Suprapubic skin (tissue), 4 donors: Measurements from ENCODE around the gene PHPT1. TPM values are rescaled to one million over a fixed set of nuclear protein-coding genes. Genes with fewer than 3 reads are reported as not detected.
A peak's percentile ranks its signal among the peaks of the same experiment; 100 is the strongest.

Source experiments
- DNase-seq, 2 donors: peaks; one replicate each; pipeline ENCODE4 v3.0.0-alpha.2; 2019; ENCODE audit warnings: low spot score in 2 of 2
- H3K27ac ChIP-seq: fragments of 200-600 bp; sonication (generic); one replicate; pipeline ENCODE4 v1.5.1; 2019
- H3K27me3 ChIP-seq: fragments of 200-600 bp; sonication (generic); one replicate; pipeline ENCODE4 v1.5.1; 2019
- H3K36me3 ChIP-seq: fragments of 200-600 bp; sonication (generic); one replicate; pipeline ENCODE4 v1.5.1; 2019
- H3K4me1 ChIP-seq: fragments of 200-600 bp; sonication (generic); one replicate; pipeline ENCODE4 v1.5.1; 2019
- H3K4me3 ChIP-seq: fragments of 200-600 bp; sonication (generic); one replicate; pipeline ENCODE4 v1.5.1; 2019; ENCODE audit warnings: mild to moderate bottlenecking
- H3K9me3 ChIP-seq: fragments of 200-600 bp; sonication (generic); one replicate; pipeline ENCODE4 v1.5.1; 2019
- EP300 ChIP-seq: sonication (generic); formaldehyde crosslinking; IDR thresholded peaks from one replicate; pipeline ENCODE4 v1.6.1; 2017; ENCODE audit warnings: antibody characterized with exemption
- POLR2A ChIP-seq, 2 donors: fragments of 450-650 bp; IDR thresholded peaks; one replicate each; pipeline ENCODE4 v1.6.1; 2017; ENCODE audit warnings: antibody characterized with exemption in 2 of 2, mild to moderate bottlenecking in 2 of 2, moderate library complexity in 2 of 2
- POLR2AphosphoS5 ChIP-seq, 3 donors: sonication (generic); formaldehyde crosslinking; IDR thresholded peaks; one replicate each; pipeline ENCODE4 v1.6.1; 2017; ENCODE audit warnings: antibody characterized with exemption in 3 of 3
- WGBS: methylation state at CpG from one replicate; pipeline ENCODE4 v1.1.5; 2018; 5-methylcytosine and 5-hydroxymethylcytosine counted together
- total RNA-seq, 4 donors: library from RNA; depleted of rRNA; stranded (reverse); fragments of >200 nt; gene quantifications; one replicate each; pipeline ENCODE4 v1.1.0, GENCODE V29; 2016
- TF ChIP-seq, protein P1 (sequence below), 2 donors: fragments of 200-600 bp in 1 of 2; fragments of 450-650 bp in 1 of 2; sonication (generic) in 1 of 2; IDR thresholded peaks; one replicate each; pipeline ENCODE4 v1.5.1; 2016 to 2019; ENCODE audit warnings: antibody characterized with exemption in 2 of 2, mild to moderate bottlenecking in 1 of 2, moderate library complexity in 1 of 2

Gene PHPT1
- total RNA-seq, 4 donors from 2014 or later = 41.9 to 64.2 (median 46.6) TPM

DNA sequence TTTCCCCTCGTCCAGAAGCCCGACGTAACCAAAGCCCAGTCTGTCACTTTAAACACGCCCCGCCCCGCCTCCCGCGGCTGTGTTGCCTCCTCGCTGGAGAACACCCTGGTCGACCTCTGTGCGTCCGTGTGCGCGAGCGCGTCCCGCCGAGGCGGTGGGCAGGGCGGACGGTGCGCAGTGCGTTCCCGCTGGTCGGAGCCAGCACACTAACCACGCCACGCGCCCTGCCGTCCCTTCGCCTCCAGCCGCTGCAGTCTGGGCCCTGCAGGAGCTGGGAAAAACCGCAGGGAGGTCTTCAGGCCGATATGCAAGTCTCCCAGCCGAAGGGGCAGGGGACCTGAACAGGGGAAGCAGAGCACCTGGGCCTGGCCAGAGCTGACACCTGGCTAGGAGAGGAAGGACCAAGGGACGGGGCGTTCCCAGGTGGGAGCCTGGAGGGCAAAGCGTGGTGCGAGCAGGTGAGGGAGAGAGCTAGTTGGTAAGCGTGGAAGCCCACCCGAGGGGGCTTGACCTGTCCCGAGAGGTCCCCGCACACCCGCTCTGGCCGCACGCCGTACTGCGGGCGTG is 1.3 kb upstream of the PHPT1 start:
- 0% methylated on average over 1 of the region's 48 CpGs for WGBS
- H3K27ac ChIP-seq = peak overlapping the region; percentile 85
- peaks cover 68% of the 10 kb centered on the region for H3K4me1 ChIP-seq
- peak in 1 of 3 donors; percentile 42 for TF ChIP-seq POLR2AphosphoS5 (IDR thresholded peaks at IDR 0.05)
- no peak for TF ChIP-seq POLR2A (IDR thresholded peaks at IDR 0.05)
- TF ChIP-seq, protein P1, sequence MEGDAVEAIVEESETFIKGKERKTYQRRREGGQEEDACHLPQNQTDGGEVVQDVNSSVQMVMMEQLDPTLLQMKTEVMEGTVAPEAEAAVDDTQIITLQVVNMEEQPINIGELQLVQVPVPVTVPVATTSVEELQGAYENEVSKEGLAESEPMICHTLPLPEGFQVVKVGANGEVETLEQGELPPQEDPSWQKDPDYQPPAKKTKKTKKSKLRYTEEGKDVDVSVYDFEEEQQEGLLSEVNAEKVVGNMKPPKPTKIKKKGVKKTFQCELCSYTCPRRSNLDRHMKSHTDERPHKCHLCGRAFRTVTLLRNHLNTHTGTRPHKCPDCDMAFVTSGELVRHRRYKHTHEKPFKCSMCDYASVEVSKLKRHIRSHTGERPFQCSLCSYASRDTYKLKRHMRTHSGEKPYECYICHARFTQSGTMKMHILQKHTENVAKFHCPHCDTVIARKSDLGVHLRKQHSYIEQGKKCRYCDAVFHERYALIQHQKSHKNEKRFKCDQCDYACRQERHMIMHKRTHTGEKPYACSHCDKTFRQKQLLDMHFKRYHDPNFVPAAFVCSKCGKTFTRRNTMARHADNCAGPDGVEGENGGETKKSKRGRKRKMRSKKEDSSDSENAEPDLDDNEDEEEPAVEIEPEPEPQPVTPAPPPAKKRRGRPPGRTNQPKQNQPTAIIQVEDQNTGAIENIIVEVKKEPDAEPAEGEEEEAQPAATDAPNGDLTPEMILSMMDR (IDR thresholded peaks at IDR 0.05) = no peak
- TF ChIP-seq EP300 = no peak
- no peaks in the 10 kb centered on the region for H3K9me3 ChIP-seq
- DNase-seq = peak; percentile 95
- peak overlapping the region; percentile 72 for H3K4me3 ChIP-seq
- peaks cover 40% of the 10 kb centered on the region for H3K27me3 ChIP-seq
- H3K36me3 ChIP-seq = peaks cover 5% of the 10 kb centered on the region

DNA sequence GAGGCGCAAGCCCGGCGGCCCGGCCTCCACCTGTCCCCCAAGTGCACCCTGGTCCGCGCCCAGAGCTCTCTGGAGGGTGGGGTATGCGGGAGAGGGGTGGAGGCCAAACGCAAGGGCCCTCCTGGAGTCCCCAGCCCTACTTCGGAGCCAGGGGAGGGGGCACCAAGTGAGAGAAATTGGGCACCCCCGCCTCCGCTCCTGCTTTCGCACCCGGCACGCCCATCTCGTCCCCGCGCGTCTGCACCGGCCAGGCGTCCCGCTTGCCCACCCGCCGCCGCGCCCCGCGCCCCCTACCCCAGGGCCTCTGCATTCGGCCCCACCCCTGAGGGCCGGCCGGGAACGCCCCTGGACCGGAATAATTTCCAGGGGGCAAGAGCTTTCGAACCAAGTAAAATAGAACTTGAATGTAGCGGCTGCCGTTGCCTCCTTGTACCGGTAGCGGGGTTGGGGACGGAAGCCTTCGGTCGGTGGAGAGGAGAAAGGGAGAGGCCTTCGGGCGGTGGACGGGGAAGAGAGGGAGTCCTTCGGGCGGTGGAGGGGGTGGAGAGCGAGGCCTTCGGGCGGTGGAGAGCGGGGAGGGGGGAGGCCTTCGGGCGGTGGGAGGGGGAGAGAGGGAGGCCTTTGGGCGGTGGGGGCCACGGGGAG is 694 bp upstream of the PHPT1 start:
- TF ChIP-seq POLR2A (IDR thresholded peaks at IDR 0.05) = no peak
- TF ChIP-seq POLR2AphosphoS5 (IDR thresholded peaks at IDR 0.05) = no peak
- no peak for TF ChIP-seq EP300
- TF ChIP-seq, protein P1 (IDR thresholded peaks at IDR 0.05) = no peak
- Histone ChIP-seq H3K9me3 (no peaks in the 10 kb centered on the region), H3K36me3 (peaks cover 5% of the 10 kb centered on the region), H3K27ac (peak overlapping the region; percentile 85), H3K27me3 (peaks cover 37% of the 10 kb centered on the region), H3K4me1 (peaks cover 62% of the 10 kb centered on the region), H3K4me3 (peak overlapping the region; percentile 72)
- DNase-seq = peak in 1 of 2 donors; percentile 78
- WGBS = 1% methylated on average over 33 of the region's 53 CpGs

- peak overlapping the region; percentile 72 for H3K4me3 ChIP-seq
- no peaks in the 10 kb centered on the region for H3K9me3 ChIP-seq
- peaks cover 53% of the 10 kb centered on the region for H3K4me1 ChIP-seq
- H3K27ac ChIP-seq = no peak overlapping the region
- whole genome bisulfite sequencing = 57% methylated on average over 6 of the region's 43 CpGs
- DNase-seq = peak in 1 of 2 donors; percentile 80
- TF ChIP-seq, protein P1 (IDR thresholded peaks at IDR 0.05) = no peak
- no peak for TF ChIP-seq POLR2AphosphoS5 (IDR thresholded peaks at IDR 0.05)
- TF ChIP-seq EP300 = no peak
- TF ChIP-seq POLR2A (IDR thresholded peaks at IDR 0.05) = no peak
- H3K36me3 ChIP-seq = peaks cover 5% of the 10 kb centered on the region
- H3K27me3 ChIP-seq = peaks cover 22% of the 10 kb centered on the region
Measured at GRCh38 chr9:136849960-136850865, 1.0 kb downstream of the PHPT1 start.

DNA sequence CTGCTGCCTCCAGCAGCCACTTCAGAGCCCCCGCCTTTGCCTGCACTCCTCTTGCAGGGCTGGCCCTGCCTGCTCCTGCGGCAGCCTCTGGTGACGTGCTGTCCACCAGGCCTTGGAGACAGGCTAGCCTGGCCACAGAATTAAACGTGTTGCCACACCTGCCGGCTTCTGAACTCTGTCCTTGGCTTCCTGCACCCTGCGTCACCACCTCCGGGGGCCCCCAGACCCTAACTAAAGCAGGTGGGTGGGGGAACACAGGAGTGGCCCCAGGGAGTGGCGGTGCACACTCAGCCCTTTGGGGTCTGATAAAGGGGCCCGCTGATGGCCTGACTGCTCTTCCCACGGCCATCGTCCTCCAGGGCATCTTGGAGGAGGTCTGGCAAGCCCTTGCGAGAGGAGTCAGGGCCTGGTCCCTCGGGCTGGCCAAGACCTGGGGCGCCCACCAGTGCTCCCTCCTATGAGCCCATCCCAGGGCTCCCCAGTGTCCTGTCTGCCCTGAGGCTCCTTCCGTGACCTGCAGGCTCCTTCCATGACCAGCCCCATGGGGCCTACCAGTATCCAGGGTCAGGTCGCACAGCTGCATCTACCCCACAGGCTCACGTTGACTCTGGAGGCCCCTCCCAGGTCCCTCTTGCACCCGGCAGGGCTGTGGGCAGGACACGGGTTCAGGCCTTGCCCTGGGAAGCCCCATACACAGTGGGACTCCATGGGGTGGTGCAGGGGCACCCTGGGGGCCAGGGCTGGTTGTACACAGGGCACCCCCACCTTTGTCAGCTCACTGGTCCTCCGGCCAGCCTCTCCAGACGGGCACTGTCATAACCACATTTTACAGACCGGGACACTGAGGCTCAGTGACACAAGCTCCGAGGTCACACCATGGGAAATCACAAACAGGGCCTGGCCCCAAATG is 1.9 kb downstream of the PHPT1 start:
- no peak for DNase-seq
- Histone ChIP-seq H3K36me3 (peaks cover 5% of the 10 kb centered on the region), H3K9me3 (no peaks in the 10 kb centered on the region), H3K27ac (no peak overlapping the region), H3K27me3 (peaks cover 13% of the 10 kb centered on the region), H3K4me1 (peaks cover 44% of the 10 kb centered on the region), H3K4me3 (no peak overlapping the region)
- no peak for TF ChIP-seq POLR2A (IDR thresholded peaks at IDR 0.05)
- 84% methylated on average over 5 of the region's 23 CpGs for WGBS

DNA sequence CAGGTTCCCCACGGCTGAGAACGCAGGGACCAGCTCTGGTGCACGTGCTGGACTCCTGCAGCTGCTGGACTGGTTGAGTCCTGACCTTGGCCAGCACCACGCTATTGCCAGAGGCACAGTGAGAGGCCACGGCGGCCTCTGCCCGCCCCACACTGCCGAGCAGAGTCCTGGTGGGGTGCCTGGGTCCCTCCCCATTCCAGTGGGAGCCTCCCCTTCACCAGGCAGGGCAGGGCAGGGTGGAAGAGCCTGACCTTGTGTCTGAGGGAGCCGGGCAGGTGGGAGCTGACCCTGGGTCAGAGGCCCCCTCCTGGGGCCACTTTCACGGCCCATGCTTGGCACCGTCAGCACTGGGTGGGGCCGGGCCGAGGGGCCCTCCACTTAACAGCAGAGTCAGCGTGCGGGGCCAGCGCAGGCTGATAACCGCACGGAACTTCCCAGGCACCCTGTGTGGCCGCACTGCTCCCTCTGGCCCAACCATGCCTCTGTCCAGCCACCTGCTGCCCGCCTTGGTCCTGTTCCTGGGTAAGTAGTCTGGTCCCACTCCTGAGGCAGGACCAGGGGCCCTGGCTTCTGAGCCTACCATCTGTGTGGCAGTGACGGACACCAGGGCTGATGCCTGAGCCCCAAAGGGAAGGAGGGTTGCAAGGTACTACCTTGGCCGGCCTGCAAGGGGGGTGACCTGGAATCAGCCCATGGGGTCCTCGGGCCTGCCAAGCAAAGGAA is 2.9 kb downstream of the PHPT1 start, which contains the start of gene MAMDC4:
TSS of gene MAMDC4 (plus strand) at position 406 of the 723 bp plus-strand sequence. CDS start at position 477, 71 bp downstream.
- Histone ChIP-seq H3K27ac (no peak within 1 kb of the TSS), H3K4me3 (no peak within 1 kb of the TSS), H3K27me3 (peaks cover 4% of the 10 kb centered on the region), H3K36me3 (peaks cover 5% of the 10 kb centered on the region), H3K9me3 (no peaks in the 10 kb centered on the region), H3K4me1 (peaks cover 35% of the 10 kb centered on the region)
- WGBS = 60% methylated on average over 4 of the region's 23 CpGs
- TF ChIP-seq POLR2A (IDR thresholded peaks at IDR 0.05) = no peak
- DNase-seq = no peak
